Measurements from ENCODE around the gene TRIM75. TPM values are rescaled to one million over a fixed set of nuclear protein-coding genes. Genes with fewer than 3 reads are reported as not detected.
A peak's percentile ranks its signal among the peaks of the same experiment; 100 is the strongest.
"Not testable (repeated sequence)": the region's sequence is repeated elsewhere in the genome, so short reads cannot be mapped to it uniquely, and the experiment has no call there.

The TRIM75 gene
- total and polyA plus RNA-seq, 10 of the 15 experiments (the other 5 are each of a cell fraction or from before 2014, with no cell fraction given): not detected

- no peak for TF ChIP-seq ETV6 (conservative IDR thresholded peaks at IDR 0.05 in 1 of 2, IDR thresholded peaks at IDR 0.05 in 1 of 2; ENCODE audit: borderline replicate concordance in 1 of 2, low read depth in 1 of 2)
These were observed 40.0 kb upstream of the TRIM75 start (continued) for GRCh38 chr4:165013691-165014090.

- POLR2A ChIA-PET: no interaction called here
These were observed 36.7 kb upstream of the TRIM75 start for GRCh38 chr4:165016971-165017370.

GRCh38 chr4:165019995-165020394 lies 33.7 kb upstream of the TRIM75 start:
- BruUV-seq (replicated peaks); CTCF ChIA-PET; ATAC-seq; H3K4me3 ChIP-seq; H3K4me2 ChIP-seq (ENCODE audit: control insufficient read depth, insufficient read depth); H3K36me3 ChIP-seq (ENCODE audit: control insufficient read depth in 2 of 2, insufficient read depth in 2 of 2, low read length in 1 of 2); FAIRE-seq; H3K4me1 ChIP-seq (ENCODE audit: control insufficient read depth, insufficient read depth, low read length); H3K79me2 ChIP-seq (ENCODE audit: control insufficient read depth, insufficient read depth, low read length); POLR2A ChIA-PET; H3K27me3 ChIP-seq (replicated peaks in 1 of 2; ENCODE audit: control insufficient read depth in 2 of 2, insufficient read depth in 2 of 2, low read length in 1 of 2); H3K9ac ChIP-seq (ENCODE audit: control insufficient read depth, insufficient read depth, low read length); intact Hi-C loops (cut with micrococcal nuclease; ENCODE audit: unreplicated experiment); RAD21 ChIA-PET (ENCODE audit: unreplicated experiment); H4K20me1 ChIP-seq (ENCODE audit: control insufficient read depth, insufficient read depth); H2AFZ ChIP-seq (ENCODE audit: control insufficient read depth, low read depth, low read length); in situ Hi-C loops (cut with MboI); H3K27ac ChIP-seq (ENCODE audit: control insufficient read depth, insufficient read depth); SMC1A ChIA-PET (ENCODE audit: uncharacterized antibody, unreplicated experiment); DNase-seq (ENCODE audit: low read depth, low spot score); H3K9me3 ChIP-seq (replicated peaks; ENCODE audit: control insufficient read depth, insufficient read depth, low read length): not testable (repeated sequence)
- WGBS (ENCODE audit: insufficient coverage, insufficient replicate concordance, low lambda C conversion rate, missing lambda C conversion rate): 88% methylated on average over 25 of the region's 30 CpGs

More at GRCh38 chr4:165016971-165017370, 36.7 kb upstream of the TRIM75 start:
- Histone ChIP-seq H3K36me3 (ENCODE audit: control insufficient read depth in 2 of 2, insufficient read depth in 2 of 2, low read length in 1 of 2) (no peaks in the 10 kb centered on the region), H3K9me3 (replicated peaks; ENCODE audit: control insufficient read depth, insufficient read depth, low read length) (no peaks in the 10 kb centered on the region), H3K4me2 (ENCODE audit: control insufficient read depth, insufficient read depth) (no peak overlapping the region), H3K27me3 (replicated peaks in 1 of 2; ENCODE audit: control insufficient read depth in 2 of 2, insufficient read depth in 2 of 2, low read length in 1 of 2) (no peaks in the 10 kb centered on the region; a peak in 1 of 4 replicates), H2AFZ (ENCODE audit: control insufficient read depth, low read depth, low read length) (no peak overlapping the region), H3K4me3 (no peak overlapping the region), H3K9ac (ENCODE audit: control insufficient read depth, insufficient read depth, low read length) (no peak overlapping the region), H4K20me1 (ENCODE audit: control insufficient read depth, insufficient read depth) (no peaks in the 10 kb centered on the region), H3K27ac (ENCODE audit: control insufficient read depth, insufficient read depth) (no peak overlapping the region), H3K4me1 (ENCODE audit: control insufficient read depth, insufficient read depth, low read length) (no peaks in the 10 kb centered on the region), H3K79me2 (ENCODE audit: control insufficient read depth, insufficient read depth, low read length) (no peaks in the 10 kb centered on the region)
- TF ChIP-seq CTCF (IDR thresholded peaks at IDR 0.05 in 2 of 3, conservative IDR thresholded peaks at IDR 0.05 in 1 of 3; ENCODE audit: control insufficient read depth in 2 of 3, extremely low read depth in 1 of 3, insufficient read depth in 1 of 3, low read depth in 3 of 3, low read length in 3 of 3) (0 out of 6 replicates have a peak, but pooled peaks of 2 of the 3 experiments have one; percentile 5 to 7), RAD21 (IDR thresholded peaks at IDR 0.05; ENCODE audit: insufficient read depth, low read depth, low read length) (peak; percentile 17; the same call in 1 of the 2 replicates), ZNF622 (IDR thresholded peaks at IDR 0.05) (no peak)
- WGBS (ENCODE audit: insufficient coverage, insufficient replicate concordance, low lambda C conversion rate, missing lambda C conversion rate): 42% methylated on average over 5 of the region's 5 CpGs
- no TSS peak for BruUV-seq (replicated peaks)
- DNase-seq (ENCODE audit: low read depth, low spot score) (no peak), FAIRE-seq (no peak), ATAC-seq (peak; percentile 64)
- in situ Hi-C loops (cut with MboI): no loop called here
- ChIA-PET SMC1A (ENCODE audit: uncharacterized antibody, unreplicated experiment) (no interaction called here), CTCF (no interaction called here), RAD21 (ENCODE audit: unreplicated experiment) (no interaction called here)
- intact Hi-C loops (cut with micrococcal nuclease; ENCODE audit: unreplicated experiment): no loop called here

GRCh38 chr4:165025782-165026181 lies 27.9 kb upstream of the TRIM75 start:
- RAD21 ChIA-PET (ENCODE audit: unreplicated experiment); H3K4me3 ChIP-seq; CTCF ChIA-PET; intact Hi-C loops (cut with micrococcal nuclease; ENCODE audit: unreplicated experiment); H3K9me3 ChIP-seq (replicated peaks; ENCODE audit: control insufficient read depth, insufficient read depth, low read length); H3K9ac ChIP-seq (ENCODE audit: control insufficient read depth, insufficient read depth, low read length); H3K4me1 ChIP-seq (ENCODE audit: control insufficient read depth, insufficient read depth, low read length); in situ Hi-C loops (cut with MboI); H3K27ac ChIP-seq (ENCODE audit: control insufficient read depth, insufficient read depth); H3K79me2 ChIP-seq (ENCODE audit: control insufficient read depth, insufficient read depth, low read length); POLR2A ChIA-PET; H2AFZ ChIP-seq (ENCODE audit: control insufficient read depth, low read depth, low read length); H4K20me1 ChIP-seq (ENCODE audit: control insufficient read depth, insufficient read depth); H3K27me3 ChIP-seq (replicated peaks in 1 of 2; ENCODE audit: control insufficient read depth in 2 of 2, insufficient read depth in 2 of 2, low read length in 1 of 2); ATAC-seq; H3K36me3 ChIP-seq (ENCODE audit: control insufficient read depth in 2 of 2, insufficient read depth in 2 of 2, low read length in 1 of 2); DNase-seq (ENCODE audit: low read depth, low spot score); FAIRE-seq; BruUV-seq (replicated peaks); H3K4me2 ChIP-seq (ENCODE audit: control insufficient read depth, insufficient read depth); SMC1A ChIA-PET (ENCODE audit: uncharacterized antibody, unreplicated experiment): not testable (repeated sequence)
- WGBS (ENCODE audit: insufficient coverage, insufficient replicate concordance, low lambda C conversion rate, missing lambda C conversion rate): 66% methylated on average over 8 of the region's 8 CpGs

Measured in GM12878 (cell line).